Measurements from ENCODE around the gene PHACTR1.

The PHACTR1 gene

DNA sequence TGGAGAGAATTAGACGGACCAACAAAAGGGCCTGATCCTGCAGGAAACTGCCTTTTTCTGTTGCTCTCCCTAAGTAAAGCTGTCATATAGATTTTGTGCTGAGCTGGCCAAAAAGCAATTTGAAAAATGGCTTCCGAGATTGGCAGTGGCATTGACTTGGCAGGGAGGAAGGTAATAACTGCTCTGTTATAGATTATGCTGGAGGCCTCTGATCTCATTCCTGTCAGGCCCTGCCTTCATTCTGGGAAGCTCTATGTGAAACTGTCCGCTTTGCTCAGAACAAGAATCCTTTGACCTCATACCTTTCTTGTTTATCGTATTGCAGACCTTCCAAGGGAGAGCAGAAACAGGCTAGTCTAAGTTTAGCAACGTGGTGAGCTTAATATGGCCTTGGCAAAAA is 234.4 kb downstream of the PHACTR1 start:
- Histone ChIP-seq H4K8ac (ENCODE audit: low read depth, low read length) (no peak overlapping the region), H2AK5ac (ENCODE audit: low read depth, low read length) (no peak overlapping the region), H3K4me1 (ENCODE audit: control insufficient read depth in 2 of 2, insufficient read depth in 1 of 2, low read depth in 1 of 2, low read length in 2 of 2) (peaks cover 0 to 1% of the 10 kb centered on the region in 2 donors), H2BK15ac (ENCODE audit: low read length) (no peak overlapping the region), H3K79me1 (ENCODE audit: low read depth, low read length) (no peaks in the 10 kb centered on the region), H3K14ac (ENCODE audit: low read length) (no peak overlapping the region), H2BK12ac (ENCODE audit: low read length) (no peak overlapping the region), H3K9me3 (replicated peaks in 1 of 2; ENCODE audit: control insufficient read depth in 2 of 2, insufficient read depth in 1 of 2, low read depth in 1 of 2, low read length in 2 of 2) (no peaks in the 10 kb centered on the region), H2AFZ (ENCODE audit: low read length) (no peak overlapping the region), H3K18ac (ENCODE audit: low read length) (no peak overlapping the region), H4K91ac (ENCODE audit: low read depth, low read length, poor library complexity) (no peak overlapping the region), H3K9ac (ENCODE audit: low read depth, low read length, poor library complexity) (no peak overlapping the region), H3K36me3 (replicated peaks in 1 of 2; ENCODE audit: control insufficient read depth in 2 of 2, insufficient read depth in 2 of 2, low read length in 2 of 2) (no peaks in the 10 kb centered on the region), H3K4me2 (ENCODE audit: insufficient read depth, low read length, poor library complexity, severe bottlenecking) (no peak overlapping the region), H3K27me3 (ENCODE audit: control insufficient read depth in 3 of 3, insufficient read depth in 3 of 3, low read depth in 1 of 3, low read length in 3 of 3) (peaks cover 0 to 6% (median 2%) of the 10 kb centered on the region in 3 experiments), H3K4ac (ENCODE audit: low read length) (no peak overlapping the region), H2BK5ac (ENCODE audit: low read length) (no peak overlapping the region), H3K27ac (replicated peaks; ENCODE audit: low read length) (no peak overlapping the region), H3K23ac (ENCODE audit: low read depth, low read length, poor library complexity) (no peak overlapping the region), H2BK120ac (ENCODE audit: low read depth, low read length) (no peak overlapping the region), H3K4me3 (ENCODE audit: low read length in 2 of 2) (no peak overlapping the region)
- DNase-seq (ENCODE audit: low spot score) = no peak
- WGBS, 2 donors (ENCODE audit: extremely low coverage in 2 of 2, insufficient read length in 2 of 2, insufficient replicate concordance in 1 of 2) = no CpG with 5 or more reads among the region's 5 CpGs

- H4K8ac ChIP-seq (ENCODE audit: low read depth, low read length) = no peak overlapping the region
- no peaks in the 10 kb centered on the region for H3K36me3 ChIP-seq (replicated peaks in 1 of 2; ENCODE audit: control insufficient read depth in 2 of 2, insufficient read depth in 2 of 2, low read length in 2 of 2)
- DNase-seq (ENCODE audit: low spot score) = no peak
- H3K9me3 ChIP-seq (replicated peaks in 1 of 2; ENCODE audit: control insufficient read depth in 2 of 2, insufficient read depth in 1 of 2, low read depth in 1 of 2, low read length in 2 of 2) = no peaks in the 10 kb centered on the region
- no peak overlapping the region for H3K14ac ChIP-seq (ENCODE audit: low read length)
- no peak overlapping the region for H2BK120ac ChIP-seq (ENCODE audit: low read depth, low read length)
- H2BK12ac ChIP-seq (ENCODE audit: low read length) = no peak overlapping the region
- peaks cover 0 to 10% (median 6%) of the 10 kb centered on the region in 3 experiments for H3K27me3 ChIP-seq (ENCODE audit: control insufficient read depth in 3 of 3, insufficient read depth in 3 of 3, low read depth in 1 of 3, low read length in 3 of 3)
- H3K79me1 ChIP-seq (ENCODE audit: low read depth, low read length) = no peaks in the 10 kb centered on the region
- no peak overlapping the region for H3K27ac ChIP-seq (replicated peaks; ENCODE audit: low read length)
- H3K4ac ChIP-seq (ENCODE audit: low read length) = no peak overlapping the region
- no peak overlapping the region for H4K91ac ChIP-seq (ENCODE audit: low read depth, low read length, poor library complexity)
- H2BK15ac ChIP-seq (ENCODE audit: low read length) = no peak overlapping the region
- no peak overlapping the region for H2BK5ac ChIP-seq (ENCODE audit: low read length)
- no peak overlapping the region for H3K18ac ChIP-seq (ENCODE audit: low read length)
- H3K4me2 ChIP-seq (ENCODE audit: insufficient read depth, low read length, poor library complexity, severe bottlenecking) = no peak overlapping the region
- no peak overlapping the region for H2AFZ ChIP-seq (ENCODE audit: low read length)
- H2AK5ac ChIP-seq (ENCODE audit: low read depth, low read length) = no peak overlapping the region
- no peak overlapping the region for H3K4me3 ChIP-seq (ENCODE audit: low read length in 2 of 2)
- peaks cover 0 to 1% of the 10 kb centered on the region in 2 donors for H3K4me1 ChIP-seq (ENCODE audit: control insufficient read depth in 2 of 2, insufficient read depth in 1 of 2, low read depth in 1 of 2, low read length in 2 of 2)
- H3K9ac ChIP-seq (ENCODE audit: low read depth, low read length, poor library complexity) = no peak overlapping the region
- no peak overlapping the region for H3K23ac ChIP-seq (ENCODE audit: low read depth, low read length, poor library complexity)
These were observed 234.8 kb downstream of the PHACTR1 start for GRCh38 chr6:12951415-12951814.

DNA sequence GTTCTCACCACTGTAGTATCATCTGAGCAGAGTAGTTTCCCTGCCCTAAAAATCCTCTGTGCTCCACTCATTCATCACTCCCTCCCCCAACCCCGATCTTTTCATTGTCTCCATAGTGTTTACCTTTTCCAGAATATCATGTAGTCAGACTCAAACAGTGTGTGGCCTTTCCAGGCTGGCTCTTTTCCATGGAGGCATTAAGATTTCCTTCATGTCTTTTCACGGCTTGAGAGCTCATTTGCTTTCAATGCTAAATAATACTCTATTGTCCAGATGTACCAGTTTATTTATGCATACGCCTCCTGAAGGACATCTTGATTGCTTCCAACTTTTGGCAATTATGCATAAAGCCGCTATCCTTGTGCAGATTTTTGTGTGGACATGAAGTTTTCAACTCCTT is 235.8 kb downstream of the PHACTR1 start:
- H3K4ac ChIP-seq (ENCODE audit: low read length) = no peak overlapping the region
- H4K91ac ChIP-seq (ENCODE audit: low read depth, low read length, poor library complexity) = no peak overlapping the region
- H3K23ac ChIP-seq (ENCODE audit: low read depth, low read length, poor library complexity) = no peak overlapping the region
- H3K27ac ChIP-seq (replicated peaks; ENCODE audit: low read length) = no peak overlapping the region
- H3K4me1 ChIP-seq (ENCODE audit: control insufficient read depth in 2 of 2, insufficient read depth in 1 of 2, low read depth in 1 of 2, low read length in 2 of 2) = peaks cover 0 to 1% of the 10 kb centered on the region in 2 donors
- no peak overlapping the region for H2BK120ac ChIP-seq (ENCODE audit: low read depth, low read length)
- no peaks in the 10 kb centered on the region for H3K36me3 ChIP-seq (replicated peaks in 1 of 2; ENCODE audit: control insufficient read depth in 2 of 2, insufficient read depth in 2 of 2, low read length in 2 of 2)
- H3K79me1 ChIP-seq (ENCODE audit: low read depth, low read length) = no peaks in the 10 kb centered on the region
- H2AFZ ChIP-seq (ENCODE audit: low read length) = no peak overlapping the region
- no peak overlapping the region for H3K14ac ChIP-seq (ENCODE audit: low read length)
- no peak overlapping the region for H2BK5ac ChIP-seq (ENCODE audit: low read length)
- no peak overlapping the region for H3K4me2 ChIP-seq (ENCODE audit: insufficient read depth, low read length, poor library complexity, severe bottlenecking)
- no peaks in the 10 kb centered on the region for H3K9me3 ChIP-seq (replicated peaks in 1 of 2; ENCODE audit: control insufficient read depth in 2 of 2, insufficient read depth in 1 of 2, low read depth in 1 of 2, low read length in 2 of 2)
- H3K18ac ChIP-seq (ENCODE audit: low read length) = no peak overlapping the region
- H3K4me3 ChIP-seq (ENCODE audit: low read length in 2 of 2) = no peak overlapping the region
- WGBS, 2 donors (ENCODE audit: extremely low coverage in 2 of 2, insufficient read length in 2 of 2, insufficient replicate concordance in 1 of 2) = no CpG with 5 or more reads among the region's 4 CpGs
- no peak for DNase-seq (ENCODE audit: low spot score)
- no peak overlapping the region for H2BK12ac ChIP-seq (ENCODE audit: low read length)
- H4K8ac ChIP-seq (ENCODE audit: low read depth, low read length) = no peak overlapping the region
- peaks cover 0 to 19% (median 13%) of the 10 kb centered on the region in 3 experiments for H3K27me3 ChIP-seq (ENCODE audit: control insufficient read depth in 3 of 3, insufficient read depth in 3 of 3, low read depth in 1 of 3, low read length in 3 of 3)
- H3K9ac ChIP-seq (ENCODE audit: low read depth, low read length, poor library complexity) = no peak overlapping the region
- H2AK5ac ChIP-seq (ENCODE audit: low read depth, low read length) = no peak overlapping the region
- H2BK15ac ChIP-seq (ENCODE audit: low read length) = no peak overlapping the region

DNA sequence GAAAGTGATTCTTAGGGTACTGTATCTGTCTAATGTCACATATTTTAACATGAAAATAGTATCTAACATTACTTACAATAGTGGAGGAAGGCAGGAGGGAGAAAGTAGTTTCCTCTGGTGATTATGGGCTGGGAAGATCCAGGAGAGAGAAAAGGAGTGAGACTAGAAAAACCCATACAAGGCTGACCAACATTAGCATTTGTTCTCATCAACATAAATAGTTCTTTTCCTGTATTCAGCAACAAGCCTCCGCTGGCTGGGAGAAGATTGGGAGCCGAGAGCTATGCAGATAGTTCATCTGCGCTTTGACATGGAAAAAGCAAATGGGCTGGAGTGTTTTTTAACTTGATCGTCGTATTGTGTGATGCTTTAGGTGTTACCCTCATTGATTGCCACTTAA is 239.4 kb downstream of the PHACTR1 start:
- H2AFZ ChIP-seq (ENCODE audit: low read length) = no peak overlapping the region
- no peak overlapping the region for H3K14ac ChIP-seq (ENCODE audit: low read length)
- H4K91ac ChIP-seq (ENCODE audit: low read depth, low read length, poor library complexity) = no peak overlapping the region
- no peak overlapping the region for H3K4me2 ChIP-seq (ENCODE audit: insufficient read depth, low read length, poor library complexity, severe bottlenecking)
- no peak overlapping the region for H3K4ac ChIP-seq (ENCODE audit: low read length)
- DNase-seq (ENCODE audit: low spot score) = no peak
- H3K4me3 ChIP-seq (ENCODE audit: low read length in 2 of 2) = no peak overlapping the region
- no peaks in the 10 kb centered on the region for H3K9me3 ChIP-seq (replicated peaks in 1 of 2; ENCODE audit: control insufficient read depth in 2 of 2, insufficient read depth in 1 of 2, low read depth in 1 of 2, low read length in 2 of 2)
- no peak overlapping the region for H2BK12ac ChIP-seq (ENCODE audit: low read length)
- no peak overlapping the region for H2BK15ac ChIP-seq (ENCODE audit: low read length)
- H3K36me3 ChIP-seq (replicated peaks in 1 of 2; ENCODE audit: control insufficient read depth in 2 of 2, insufficient read depth in 2 of 2, low read length in 2 of 2) = no peaks in the 10 kb centered on the region
- peaks cover 0 to 35% (median 27%) of the 10 kb centered on the region in 3 experiments for H3K27me3 ChIP-seq (ENCODE audit: control insufficient read depth in 3 of 3, insufficient read depth in 3 of 3, low read depth in 1 of 3, low read length in 3 of 3)
- H2BK5ac ChIP-seq (ENCODE audit: low read length) = no peak overlapping the region
- no peak overlapping the region for H2AK5ac ChIP-seq (ENCODE audit: low read depth, low read length)
- H3K27ac ChIP-seq (replicated peaks; ENCODE audit: low read length) = no peak overlapping the region
- H3K9ac ChIP-seq (ENCODE audit: low read depth, low read length, poor library complexity) = no peak overlapping the region
- H3K79me1 ChIP-seq (ENCODE audit: low read depth, low read length) = no peaks in the 10 kb centered on the region
- no CpG with 5 or more reads among the region's 5 CpGs for WGBS, 2 donors (ENCODE audit: extremely low coverage in 2 of 2, insufficient read length in 2 of 2, insufficient replicate concordance in 1 of 2)
- H2BK120ac ChIP-seq (ENCODE audit: low read depth, low read length) = no peak overlapping the region
- H3K4me1 ChIP-seq (ENCODE audit: control insufficient read depth in 2 of 2, insufficient read depth in 1 of 2, low read depth in 1 of 2, low read length in 2 of 2) = peaks cover 0 to 5% of the 10 kb centered on the region in 2 donors
- H3K23ac ChIP-seq (ENCODE audit: low read depth, low read length, poor library complexity) = no peak overlapping the region
- no peak overlapping the region for H4K8ac ChIP-seq (ENCODE audit: low read depth, low read length)
- H3K18ac ChIP-seq (ENCODE audit: low read length) = no peak overlapping the region
